GM04503 (cell line): ENCODE measurements around the gene CORO2B.
"Not testable (repeated sequence)": the region's sequence is repeated elsewhere in the genome, so short reads cannot be mapped to it uniquely, and the experiment has no call there.

Source experiments
- DNase-seq: peaks from one replicate; pipeline ENCODE4 v3.0.0-alpha.2; 2012; ENCODE audit warnings: low read depth

Gene CORO2B

DNA sequence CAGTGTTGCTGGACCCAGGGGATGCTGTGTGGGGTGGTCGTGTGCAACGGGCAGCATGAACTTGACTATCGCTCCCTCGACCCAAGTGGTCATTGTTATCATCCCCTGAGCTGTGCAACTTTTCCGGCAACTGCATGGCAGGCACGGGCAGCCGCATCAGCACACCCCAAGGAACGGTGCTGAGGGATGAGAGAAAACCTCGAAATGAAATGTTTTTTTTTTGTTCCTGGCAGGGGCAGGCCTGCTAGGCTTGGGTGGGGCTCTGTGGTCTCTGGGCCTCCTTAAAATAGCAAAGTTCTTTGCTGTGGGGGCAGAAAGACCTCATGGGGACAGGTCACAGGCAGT, 51.4 kb downstream of the CORO2B start:
- no peak for DNase-seq

DNA sequence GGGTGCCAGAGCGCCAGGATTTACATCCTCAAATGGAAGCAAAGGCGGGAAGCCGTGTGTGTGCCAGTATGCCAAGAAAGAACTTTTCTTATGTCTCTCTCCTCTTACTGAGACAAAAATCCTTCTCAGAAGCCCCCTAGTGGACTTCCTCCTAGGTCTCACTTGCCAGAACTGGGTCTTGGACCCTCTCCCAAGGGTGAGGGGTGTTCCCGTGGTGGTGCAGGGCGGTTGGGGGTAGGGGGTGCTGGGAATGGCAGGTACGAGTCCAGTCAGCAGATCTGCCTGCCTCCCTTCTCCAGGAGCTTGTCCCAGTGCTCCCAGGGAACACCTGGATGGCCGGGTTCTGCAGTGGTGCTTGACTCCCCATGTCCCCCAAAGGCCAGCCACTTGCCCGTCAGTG, 52.0 kb downstream of the CORO2B start:
- DNase-seq: no peak

DNA sequence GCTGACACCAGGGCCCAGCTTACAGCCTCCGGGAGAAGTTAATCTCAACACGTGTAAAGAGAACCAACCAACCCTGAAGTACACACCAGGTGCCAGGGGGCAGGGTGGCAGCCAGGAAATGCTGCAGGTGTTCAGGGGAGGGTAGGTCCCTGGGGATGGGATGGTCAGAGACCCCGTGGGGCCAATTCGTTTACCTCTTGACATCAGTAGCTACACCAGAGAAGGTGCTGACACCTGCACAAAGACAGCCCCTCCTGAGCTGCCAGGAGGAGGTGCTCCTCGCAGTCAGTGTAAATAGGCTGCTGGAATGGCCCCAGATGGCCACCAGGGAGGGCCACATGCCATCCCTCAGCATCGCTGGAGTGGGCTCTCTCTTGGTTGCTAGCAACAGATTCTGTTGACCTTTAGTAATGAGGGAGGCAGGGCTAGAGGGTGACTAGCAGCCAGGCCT, 52.8 kb downstream of the CORO2B start:
- DNase-seq: no peak

GRCh38 chr15:68632101-68632500, 53.3 kb downstream of the CORO2B start:
- DNase-seq: no peak

GRCh38 chr15:68633231-68634121, 54.7 kb downstream of the CORO2B start:
- no peak for DNase-seq

- no peak for DNase-seq
Measured at GRCh38 chr15:68634122-68634482, 55.3 kb downstream of the CORO2B start.

DNA sequence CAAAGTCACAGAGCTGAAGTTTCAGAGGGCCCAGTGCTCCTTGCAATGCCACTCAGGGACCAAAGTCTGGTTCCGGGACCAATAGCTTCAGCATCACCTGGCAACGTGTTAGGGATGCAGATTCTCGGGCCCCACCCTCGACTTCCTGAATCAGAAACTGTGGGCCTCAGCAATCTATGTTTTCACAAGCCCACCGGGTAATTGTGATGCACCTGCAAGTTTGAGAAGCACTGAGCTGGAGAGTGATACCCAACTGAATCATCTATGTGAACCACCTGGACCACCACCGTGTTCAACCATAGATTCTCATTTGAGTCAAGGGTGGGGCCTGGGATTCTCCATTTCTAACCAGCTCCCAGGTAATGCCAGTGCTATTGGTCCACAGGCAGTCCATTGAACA, 55.7 kb downstream of the CORO2B start:
- DNase-seq: no peak

DNA sequence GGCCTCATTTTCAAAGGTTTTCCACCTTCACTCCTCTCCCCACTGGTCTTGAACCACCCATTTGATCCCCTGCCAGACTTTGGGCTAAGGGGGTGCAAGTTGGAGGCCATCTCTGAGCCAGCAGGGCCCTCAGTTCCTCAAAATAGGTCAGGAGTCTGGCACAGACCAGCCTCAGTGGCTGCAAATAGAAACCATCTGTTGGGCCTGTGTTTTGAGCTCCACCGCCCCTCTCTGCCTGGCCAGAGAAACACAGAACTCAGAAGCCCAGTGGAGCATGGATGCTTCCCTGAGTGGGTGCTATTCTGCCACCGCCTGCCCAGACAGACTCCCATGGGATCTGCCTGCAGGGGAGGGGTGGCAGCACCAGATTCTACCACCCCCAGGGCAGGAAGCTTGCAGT, 56.3 kb downstream of the CORO2B start:
- DNase-seq: no peak

DNA sequence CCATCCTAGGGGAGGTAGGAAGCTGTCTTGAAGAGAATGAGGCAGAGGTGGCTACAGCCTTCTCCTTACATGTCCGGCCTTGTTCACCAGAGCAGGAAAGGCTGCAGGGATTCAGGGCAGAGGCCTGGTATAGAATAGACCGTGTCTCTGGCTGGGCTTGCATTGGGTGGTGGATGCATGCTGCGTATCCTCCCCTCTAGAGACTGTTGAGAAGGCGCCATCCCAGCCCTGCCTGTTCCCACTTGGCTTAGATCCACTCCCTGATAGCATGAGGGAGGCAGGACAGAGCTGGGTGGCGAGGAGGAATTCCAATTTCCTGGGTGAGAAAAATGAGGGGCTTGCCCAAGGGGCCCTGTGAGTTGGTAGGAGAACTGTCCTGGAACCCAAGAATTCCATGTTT, 57.5 kb downstream of the CORO2B start:
- no peak for DNase-seq

- no peak for DNase-seq
Measured at GRCh38 chr15:68637767-68638404, 59.1 kb downstream of the CORO2B start.

DNA sequence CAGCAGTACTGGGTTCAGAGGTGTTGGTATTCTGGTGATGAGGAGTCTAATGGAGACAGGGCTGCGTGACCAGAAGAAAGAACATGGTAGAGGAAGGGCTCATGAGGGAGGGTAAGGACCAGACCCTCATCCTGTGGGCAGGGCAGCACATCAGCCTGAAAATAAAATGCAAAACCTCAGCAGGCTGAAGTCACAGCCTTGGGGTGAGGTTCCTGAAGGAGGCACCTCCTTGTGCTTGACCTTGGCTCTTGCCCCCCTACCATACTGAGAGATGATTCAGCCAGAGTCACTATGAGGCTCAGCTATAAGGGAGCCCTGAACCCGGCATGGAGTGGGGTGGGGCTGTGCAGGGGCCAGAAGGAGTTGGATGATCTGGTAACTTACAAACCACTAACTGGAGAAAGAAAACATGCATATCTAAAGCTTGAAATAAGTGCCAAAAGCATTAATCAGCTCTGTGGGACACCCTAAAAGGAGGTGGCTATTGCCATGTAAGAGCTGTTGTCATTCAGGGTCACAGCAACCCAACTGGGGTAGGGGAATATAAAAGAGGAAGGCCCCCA, 60.2 kb downstream of the CORO2B start:
- no peak for DNase-seq

DNA sequence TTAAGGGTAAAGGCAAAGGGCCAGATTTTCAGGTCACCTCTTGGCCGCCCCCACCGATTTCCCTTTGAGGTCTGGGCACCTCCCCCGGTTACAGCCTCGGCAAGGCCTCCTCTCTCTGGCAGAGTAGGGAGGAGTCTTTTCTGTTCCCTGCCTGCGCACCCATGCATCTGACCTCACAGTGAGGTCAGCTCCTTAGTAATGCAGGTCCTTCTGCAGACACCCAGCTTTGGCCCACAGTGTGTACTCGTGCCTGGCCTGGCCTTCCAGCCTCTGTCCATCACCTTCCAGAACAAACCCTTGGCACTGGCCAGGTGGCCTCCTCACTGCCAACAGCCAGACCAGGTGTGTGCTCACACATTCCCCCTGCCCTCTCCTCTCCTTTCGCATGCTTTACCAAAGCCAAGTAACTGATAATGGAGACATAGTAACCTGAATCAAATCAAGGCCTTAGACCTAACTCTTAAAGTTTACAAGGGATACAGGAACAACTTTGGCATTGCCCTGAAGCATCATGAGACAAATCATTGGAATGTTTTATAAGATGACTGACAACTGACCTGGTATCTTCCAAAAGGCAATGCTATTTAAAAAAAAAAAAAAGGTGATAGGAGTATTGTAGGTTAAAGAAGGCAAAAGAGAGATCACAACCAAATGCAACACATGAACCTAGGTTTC, 61.3 kb downstream of the CORO2B start:
- no peak for DNase-seq

GRCh38 chr15:68640791-68641331, 62.1 kb downstream of the CORO2B start:
- DNase-seq: no peak

GRCh38 chr15:68641376-68641775, 62.6 kb downstream of the CORO2B start:
- no peak for DNase-seq

- DNase-seq: no peak
Measured at GRCh38 chr15:68642491-68642845, 63.7 kb downstream of the CORO2B start.

DNA sequence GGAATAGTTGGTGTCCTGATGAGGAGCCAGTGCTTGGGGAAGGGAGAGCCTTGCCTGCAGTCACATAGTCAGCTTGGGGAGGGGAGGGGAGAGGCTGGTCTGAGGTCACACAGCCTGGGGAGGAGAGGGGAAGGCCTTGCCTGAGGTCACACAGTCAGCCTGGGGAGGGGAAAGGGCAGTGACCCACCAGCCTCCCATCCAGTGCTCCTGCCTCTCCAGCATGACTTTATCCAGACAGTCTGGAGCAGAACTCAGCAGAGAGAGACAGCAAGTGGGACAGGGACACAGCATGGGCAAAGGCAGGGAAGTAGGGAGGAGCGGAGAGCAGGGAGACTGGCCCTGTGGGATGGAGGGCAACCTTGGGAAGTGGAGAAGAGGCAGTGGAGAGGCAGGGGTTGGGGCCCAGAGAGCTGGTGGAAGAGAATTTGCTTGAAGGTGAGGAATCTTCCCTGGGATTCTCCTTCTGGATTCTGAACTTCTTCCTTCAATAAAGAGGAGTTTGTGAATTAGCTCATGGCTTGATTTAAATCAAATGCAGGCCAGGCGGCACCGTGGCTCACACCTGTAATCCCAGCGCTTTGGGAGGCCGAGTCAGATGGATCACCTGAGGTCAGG, 64.5 kb downstream of the CORO2B start:
- DNase-seq: no peak

DNA sequence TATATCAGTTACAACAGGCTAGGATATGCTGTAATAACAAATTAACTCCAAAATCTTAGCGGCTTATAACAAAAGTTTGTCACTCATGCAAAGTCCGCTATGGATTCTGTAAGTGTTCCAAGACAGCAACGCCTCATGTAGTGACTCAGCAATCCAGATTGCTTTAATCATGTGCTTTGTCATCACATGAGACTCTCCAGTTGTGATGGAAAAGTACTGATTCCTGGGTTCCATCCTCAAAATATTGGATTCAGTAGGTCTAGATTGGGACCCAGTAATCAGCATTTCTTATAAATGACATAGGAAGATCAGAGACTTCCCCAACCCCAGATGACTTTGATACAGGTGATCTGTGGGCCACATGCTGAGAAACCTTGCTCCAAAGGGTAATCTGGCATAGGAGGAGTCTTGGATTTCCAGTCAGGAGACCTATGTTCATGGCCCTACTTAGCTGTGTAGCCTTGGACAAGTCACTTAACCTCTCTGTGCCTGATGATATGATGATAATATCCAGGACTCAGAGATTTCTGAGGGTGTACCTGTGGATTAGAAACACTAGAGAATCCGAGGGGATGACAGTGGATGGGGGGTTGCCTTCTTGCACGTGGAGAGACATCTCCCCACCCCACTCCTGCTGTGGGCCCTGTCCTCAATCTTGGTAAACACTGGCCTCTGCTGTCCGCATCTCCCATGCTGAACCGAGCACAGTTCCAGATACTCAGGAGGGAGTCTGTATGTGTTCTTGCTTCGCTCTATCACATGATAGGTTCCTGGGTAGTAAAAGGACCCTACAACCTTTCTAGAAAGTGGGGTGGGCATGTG, 65.5 kb downstream of the CORO2B start:
- DNase-seq: peak; percentile 65

- no peak for DNase-seq
Measured at GRCh38 chr15:68644996-68645395, 66.2 kb downstream of the CORO2B start.

GRCh38 chr15:68646156-68646555, 67.4 kb downstream of the CORO2B start:
- no peak for DNase-seq

GRCh38 chr15:68646696-68647095, 67.9 kb downstream of the CORO2B start:
- no peak for DNase-seq

GRCh38 chr15:68647361-68647760, 68.6 kb downstream of the CORO2B start:
- not testable (repeated sequence) for DNase-seq
